Coronary artery (tissue), 2 donors: ENCODE results near the gene TANGO6.

ENCODE experiments used
- DNase-seq: peaks from one replicate; pipeline ENCODE4 v3.0.0-alpha.2; 2017; ENCODE audit warnings: low spot score
- H3K27ac ChIP-seq, 2 donors: fragments of 200-600 bp; sonication (generic); one replicate each; pipeline ENCODE4 v1.5.1; 2016 to 2019
- H3K4me3 ChIP-seq: fragments of 200-600 bp; sonication (generic); 2 replicates; pipeline ENCODE4 v1.5.1; 2016; ENCODE audit warnings: mild to moderate bottlenecking, moderate library complexity
- CTCF ChIP-seq: fragments of 200-600 bp; sonication (generic); IDR thresholded peaks from one replicate; pipeline ENCODE4 v1.5.1; 2019; ENCODE audit warnings: antibody characterized with exemption

The TANGO6 gene

GRCh38 chr16:68992521-68992920, 149.2 kb downstream of the TANGO6 start:
- H3K4me3 ChIP-seq: no peak overlapping the region
- no peak for TF ChIP-seq CTCF

GRCh38 chr16:68993456-68993855, 150.1 kb downstream of the TANGO6 start:
- no peak overlapping the region for H3K27ac ChIP-seq
- no peak for TF ChIP-seq CTCF
- DNase-seq: no peak
- H3K4me3 ChIP-seq: no peak overlapping the region

More at GRCh38 chr16:68992521-68992920, 149.2 kb downstream of the TANGO6 start:
- H3K27ac ChIP-seq: no peak overlapping the region
- no peak for DNase-seq

GRCh38 chr16:68993885-68994284, 150.6 kb downstream of the TANGO6 start:
- no peak for TF ChIP-seq CTCF
- DNase-seq: no peak
- no peak overlapping the region for H3K4me3 ChIP-seq
- H3K27ac ChIP-seq: no peak overlapping the region

- no peak overlapping the region for H3K4me3 ChIP-seq
- no peak for TF ChIP-seq CTCF
- no peak overlapping the region for H3K27ac ChIP-seq
- no peak for DNase-seq
Observed at GRCh38 chr16:68994324-68994723, 151.0 kb downstream of the TANGO6 start.

GRCh38 chr16:68995011-68995504, 151.7 kb downstream of the TANGO6 start:
- Histone ChIP-seq H3K4me3 (no peak overlapping the region), H3K27ac (no peak overlapping the region)
- no peak for TF ChIP-seq CTCF
- DNase-seq: no peak

GRCh38 chr16:68997564-68997963, 154.2 kb downstream of the TANGO6 start:
- H3K4me3 ChIP-seq: no peak overlapping the region
- H3K27ac ChIP-seq: no peak overlapping the region
- DNase-seq: no peak
- TF ChIP-seq CTCF: no peak

GRCh38 chr16:68999114-68999513, 155.8 kb downstream of the TANGO6 start:
- H3K27ac ChIP-seq: no peak overlapping the region
- TF ChIP-seq CTCF: no peak
- DNase-seq: no peak
- no peak overlapping the region for H3K4me3 ChIP-seq
